Panc1 (cell line): ENCODE measurements around the gene CHSY1.

Experiments
- POLR2AphosphoS5 ChIP-seq: IDR thresholded peaks from 2 replicates; pipeline ENCODE4 v1.6.1; 2012; ENCODE audit warnings: mild to moderate bottlenecking, low read depth, low read length, moderate library complexity
- TF ChIP-seq, protein P1 (sequence below): fragments of 450-650 bp; IDR thresholded peaks from 2 replicates; pipeline ENCODE4 v1.5.1; 2017; ENCODE audit warnings: mild to moderate bottlenecking

- no peak for TF ChIP-seq POLR2AphosphoS5
- TF ChIP-seq, protein P1, sequence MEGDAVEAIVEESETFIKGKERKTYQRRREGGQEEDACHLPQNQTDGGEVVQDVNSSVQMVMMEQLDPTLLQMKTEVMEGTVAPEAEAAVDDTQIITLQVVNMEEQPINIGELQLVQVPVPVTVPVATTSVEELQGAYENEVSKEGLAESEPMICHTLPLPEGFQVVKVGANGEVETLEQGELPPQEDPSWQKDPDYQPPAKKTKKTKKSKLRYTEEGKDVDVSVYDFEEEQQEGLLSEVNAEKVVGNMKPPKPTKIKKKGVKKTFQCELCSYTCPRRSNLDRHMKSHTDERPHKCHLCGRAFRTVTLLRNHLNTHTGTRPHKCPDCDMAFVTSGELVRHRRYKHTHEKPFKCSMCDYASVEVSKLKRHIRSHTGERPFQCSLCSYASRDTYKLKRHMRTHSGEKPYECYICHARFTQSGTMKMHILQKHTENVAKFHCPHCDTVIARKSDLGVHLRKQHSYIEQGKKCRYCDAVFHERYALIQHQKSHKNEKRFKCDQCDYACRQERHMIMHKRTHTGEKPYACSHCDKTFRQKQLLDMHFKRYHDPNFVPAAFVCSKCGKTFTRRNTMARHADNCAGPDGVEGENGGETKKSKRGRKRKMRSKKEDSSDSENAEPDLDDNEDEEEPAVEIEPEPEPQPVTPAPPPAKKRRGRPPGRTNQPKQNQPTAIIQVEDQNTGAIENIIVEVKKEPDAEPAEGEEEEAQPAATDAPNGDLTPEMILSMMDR, result no peak
Measured at GRCh38 chr15:101273534-101273933, 21.7 kb upstream of the CHSY1 start.
